Body of pancreas (tissue), 4 donors: ENCODE results near the gene TRUB1. TPM values are rescaled to one million over a fixed set of nuclear protein-coding genes. Genes with fewer than 3 reads are reported as not detected.

Source experiments
- ATAC-seq: fragments of 150-250 bp; one replicate; pipeline ENCODE4 v1.9.1; 2016
- DNase-seq, 4 donors: peaks; one replicate each; pipeline ENCODE4 v3.0.0-alpha.2; 2019
- H3K27ac ChIP-seq, 4 donors: fragments of 200-600 bp; sonication (generic); 1 replicate in 3 of 4; 2 replicates in 1 of 4; pipeline versions ENCODE4 v1.5.1 to v1.6.1; 2016 to 2019; ENCODE audit warnings: mild to moderate bottlenecking in 1 of 4, mixed read lengths in 1 of 4, moderate library complexity in 1 of 4
- H3K27me3 ChIP-seq, 2 donors: fragments of 200-600 bp; sonication (generic); one replicate each; pipeline ENCODE4 v1.6.0; 2016; ENCODE audit warnings: mild to moderate bottlenecking in 1 of 2
- H3K36me3 ChIP-seq, 2 donors: fragments of 200-600 bp; sonication (generic); replicated peaks in 1 of 2; 2 replicates each; pipeline ENCODE4 v1.5.1; 2016; ENCODE audit warnings: low read depth in 2 of 2; ENCODE audit not compliant: insufficient read depth in 1 of 2
- H3K4me1 ChIP-seq: fragments of 200-600 bp; sonication (generic); one replicate; pipeline ENCODE4 v1.6.0; 2016
- H3K4me3 ChIP-seq, 2 donors: fragments of 200-600 bp; sonication (generic); 1 replicate in 1 of 2; 2 replicates in 1 of 2; pipeline ENCODE4 v1.5.1; 2016 to 2019
- H3K9me3 ChIP-seq, 3 donors: fragments of 200-600 bp; sonication (generic); 1 replicate in 2 of 3; 2 replicates in 1 of 3; pipeline ENCODE4 v1.5.1; 2016
- CTCF ChIP-seq, 7 experiments: fragments of 450-650 bp in 4 of 7; fragments of 200-600 bp in 3 of 7; sonication (generic) in 3 of 7; IDR thresholded peaks; one replicate each; pipeline ENCODE4 v1.5.1; 2016 to 2019; ENCODE audit warnings: antibody characterized with exemption in 7 of 7
- POLR2A ChIP-seq, 3 donors: fragments of 450-650 bp; IDR thresholded peaks; one replicate each; pipeline ENCODE4 v1.6.1; 2016; ENCODE audit warnings: antibody characterized with exemption in 3 of 3, mild to moderate bottlenecking in 2 of 3
- WGBS, 2 donors: methylation state at CpG; one replicate each; pipeline ENCODE4 v1.1.5; 2017; 5-methylcytosine and 5-hydroxymethylcytosine counted together
- intact Hi-C: fragments of 100-400 bp; cut with DNase I; formaldehyde crosslinking; loops from one replicate; pipeline ENCODE4 v1.15.1; 2023
- small RNA-seq: library from RNA; depleted of rRNA; stranded (forward); fragments of <200 nt; gene quantifications from one replicate; pipeline ENCODE3, GENCODE V24; 2016
- total RNA-seq, 2 donors: library from RNA; depleted of rRNA; stranded (reverse); fragments of >200 nt; gene quantifications; one replicate each; pipeline ENCODE4 v1.1.0, GENCODE V29; 2016

TRUB1 gene
- total RNA-seq, 2 donors from 2014 or later: 12.2 to 38.2 TPM

GRCh38 chr10:115026056-115026745 is 88.2 kb downstream of the TRUB1 start:
- Histone ChIP-seq H3K27ac (no peak overlapping the region), H3K4me1 (peaks cover 8% of the 10 kb centered on the region), H3K27me3 (no peaks in the 10 kb centered on the region), H3K4me3 (no peak overlapping the region), H3K9me3 (no peaks in the 10 kb centered on the region), H3K36me3 (no peaks in the 10 kb centered on the region)
- ATAC-seq (no peak), DNase-seq (no peak)
- TF ChIP-seq CTCF (IDR thresholded peaks at IDR 0.05): no peak
- no peak for TF ChIP-seq POLR2A (IDR thresholded peaks at IDR 0.05)
- intact Hi-C loops: no loop called here
- WGBS, 2 donors: 77% methylated on average over 13 of the region's 13 CpGs

- Histone ChIP-seq H3K4me1 (peaks cover 8% of the 10 kb centered on the region), H3K9me3 (no peaks in the 10 kb centered on the region), H3K4me3 (no peak overlapping the region), H3K27me3 (no peaks in the 10 kb centered on the region), H3K27ac (no peak overlapping the region), H3K36me3 (no peaks in the 10 kb centered on the region)
- TF ChIP-seq POLR2A (IDR thresholded peaks at IDR 0.05) (no peak), CTCF (IDR thresholded peaks at IDR 0.05) (no peak)
- intact Hi-C loops: no loop called here
- DNase-seq (peak in 1 of 4 donors; percentile 8), ATAC-seq (no peak)
- WGBS, 2 donors: 86 to 90% methylated on average over 7 of the region's 7 CpGs
Measured at GRCh38 chr10:115026746-115027140, 88.7 kb downstream of the TRUB1 start.

Small RNA genes within 50 kb of the gene (small RNA-seq; reads per million reads assigned to genes)
- not detected for gene RNU6-1121P

Other genes starting within 250 kb of the TRUB1 start
- gene FHIP2A, start 116.4 kb upstream of the TRUB1 start, total RNA-seq: 10 to 100 TPM; 14.8 to 19.8 TPM
- gene ATRNL1, start 155.2 kb downstream of the TRUB1 start, total RNA-seq: 1 to 10 TPM; 3.0 to 6.5 TPM